ENCODE results near the gene SLC26A4.

The SLC26A4 gene

GRCh38 chr7:107725138-107725740 lies 64.6 kb downstream of the SLC26A4 start:
- Histone ChIP-seq H3K36me3 (ENCODE audit: insufficient read depth) (no peaks in the 10 kb centered on the region), H3K9ac (no peak overlapping the region), H2AFZ (ENCODE audit: low read depth) (no peak overlapping the region), H3K79me2 (ENCODE audit: insufficient read depth, low read depth) (no peaks in the 10 kb centered on the region), H3K4me3 (IDR thresholded peaks at IDR 0.05; ENCODE audit: insufficient read depth, low read depth, low read length) (no peak overlapping the region), H3K4me2 (no peak overlapping the region), H3K27ac (no peak overlapping the region), H3K27me3 (ENCODE audit: insufficient read depth, low read depth) (no peaks in the 10 kb centered on the region), H3K4me1 (ENCODE audit: low read depth, poor library complexity, severe bottlenecking) (no peaks in the 10 kb centered on the region), H4K20me1 (ENCODE audit: insufficient read depth) (no peaks in the 10 kb centered on the region)
- peak; percentile 83 for TF ChIP-seq CTCF (conservative IDR thresholded peaks at IDR 0.05; ENCODE audit: low read depth, low read length)

- Histone ChIP-seq H3K4me2 (no peak overlapping the region), H3K27ac (no peak overlapping the region), H3K79me2 (ENCODE audit: insufficient read depth, low read depth) (no peaks in the 10 kb centered on the region), H2AFZ (ENCODE audit: low read depth) (no peak overlapping the region), H3K27me3 (ENCODE audit: insufficient read depth, low read depth) (no peaks in the 10 kb centered on the region), H4K20me1 (ENCODE audit: insufficient read depth) (no peaks in the 10 kb centered on the region), H3K4me1 (ENCODE audit: low read depth, poor library complexity, severe bottlenecking) (no peaks in the 10 kb centered on the region), H3K36me3 (ENCODE audit: insufficient read depth) (no peaks in the 10 kb centered on the region), H3K4me3 (IDR thresholded peaks at IDR 0.05; ENCODE audit: insufficient read depth, low read depth, low read length) (no peak overlapping the region), H3K9ac (no peak overlapping the region)
- no peak for TF ChIP-seq CTCF (conservative IDR thresholded peaks at IDR 0.05; ENCODE audit: low read depth, low read length)
These were observed 65.9 kb downstream of the SLC26A4 start for GRCh38 chr7:107726356-107727130.

GRCh38 chr7:107728276-107728675 lies 67.6 kb downstream of the SLC26A4 start:
- Histone ChIP-seq H3K4me2 (no peak overlapping the region), H4K20me1 (ENCODE audit: insufficient read depth) (no peaks in the 10 kb centered on the region), H3K4me3 (IDR thresholded peaks at IDR 0.05; ENCODE audit: insufficient read depth, low read depth, low read length) (no peak overlapping the region), H3K9ac (no peak overlapping the region), H3K27ac (no peak overlapping the region), H3K4me1 (ENCODE audit: low read depth, poor library complexity, severe bottlenecking) (no peaks in the 10 kb centered on the region), H3K36me3 (ENCODE audit: insufficient read depth) (no peaks in the 10 kb centered on the region), H3K79me2 (ENCODE audit: insufficient read depth, low read depth) (no peaks in the 10 kb centered on the region), H3K27me3 (ENCODE audit: insufficient read depth, low read depth) (no peaks in the 10 kb centered on the region), H2AFZ (ENCODE audit: low read depth) (no peak overlapping the region)
- TF ChIP-seq CTCF (conservative IDR thresholded peaks at IDR 0.05; ENCODE audit: low read depth, low read length): no peak

- peaks cover 21% of the 10 kb centered on the region for H4K20me1 ChIP-seq (ENCODE audit: insufficient read depth)
- no peak; the same call in none of the 2 replicates for TF ChIP-seq CTCF (conservative IDR thresholded peaks at IDR 0.05; ENCODE audit: low read depth, low read length)
- no peaks in the 10 kb centered on the region for H3K27me3 ChIP-seq (ENCODE audit: insufficient read depth, low read depth)
These were observed 82.3 kb downstream of the SLC26A4 start for GRCh38 chr7:107742678-107743566.

More at GRCh38 chr7:107742678-107743566, 82.3 kb downstream of the SLC26A4 start:
- H2AFZ ChIP-seq (ENCODE audit: low read depth): peak overlapping the region; percentile 89
- H3K4me1 ChIP-seq (ENCODE audit: low read depth, poor library complexity, severe bottlenecking): peaks cover 40% of the 10 kb centered on the region
- no peaks in the 10 kb centered on the region for H3K36me3 ChIP-seq (ENCODE audit: insufficient read depth)
- H3K4me3 ChIP-seq (IDR thresholded peaks at IDR 0.05; ENCODE audit: insufficient read depth, low read depth, low read length): no peak overlapping the region
- peak overlapping the region; percentile 76 for H3K4me2 ChIP-seq
- H3K79me2 ChIP-seq (ENCODE audit: insufficient read depth, low read depth): peaks cover 40% of the 10 kb centered on the region
- peak overlapping the region; percentile 92 for H3K9ac ChIP-seq
- H3K27ac ChIP-seq: peak overlapping the region; percentile 96

Data from KMS-11 (cell line).